GM18858 (cell line): ENCODE measurements around the gene DHRS12.

Source experiments
- ATAC-seq: cut with Tn5 transposase; IDR thresholded peaks from one replicate; pipeline ENCODE4 v1.9.1; 2021; ENCODE audit not compliant: unreplicated experiment

Gene DHRS12

DNA sequence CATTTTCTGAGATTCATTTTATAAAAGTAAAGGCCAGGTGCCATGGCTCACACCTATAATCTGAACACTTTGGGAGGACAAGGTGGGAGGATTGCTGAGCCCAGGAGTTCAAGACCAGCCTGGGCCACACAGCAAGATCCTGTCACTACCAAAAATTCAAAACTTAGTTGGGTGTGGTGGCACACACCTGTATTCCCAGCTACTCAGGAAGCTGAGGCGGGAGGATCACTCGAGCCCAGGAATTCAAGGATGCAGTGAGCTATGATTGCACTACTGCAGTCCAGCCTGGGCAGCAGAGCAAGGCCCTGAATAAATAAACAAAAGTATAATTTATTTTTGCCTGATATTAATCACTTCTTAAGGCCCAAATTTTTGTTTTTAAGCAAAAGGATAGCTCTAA, 40.5 kb downstream of the DHRS12 start:
- ATAC-seq: no peak

DNA sequence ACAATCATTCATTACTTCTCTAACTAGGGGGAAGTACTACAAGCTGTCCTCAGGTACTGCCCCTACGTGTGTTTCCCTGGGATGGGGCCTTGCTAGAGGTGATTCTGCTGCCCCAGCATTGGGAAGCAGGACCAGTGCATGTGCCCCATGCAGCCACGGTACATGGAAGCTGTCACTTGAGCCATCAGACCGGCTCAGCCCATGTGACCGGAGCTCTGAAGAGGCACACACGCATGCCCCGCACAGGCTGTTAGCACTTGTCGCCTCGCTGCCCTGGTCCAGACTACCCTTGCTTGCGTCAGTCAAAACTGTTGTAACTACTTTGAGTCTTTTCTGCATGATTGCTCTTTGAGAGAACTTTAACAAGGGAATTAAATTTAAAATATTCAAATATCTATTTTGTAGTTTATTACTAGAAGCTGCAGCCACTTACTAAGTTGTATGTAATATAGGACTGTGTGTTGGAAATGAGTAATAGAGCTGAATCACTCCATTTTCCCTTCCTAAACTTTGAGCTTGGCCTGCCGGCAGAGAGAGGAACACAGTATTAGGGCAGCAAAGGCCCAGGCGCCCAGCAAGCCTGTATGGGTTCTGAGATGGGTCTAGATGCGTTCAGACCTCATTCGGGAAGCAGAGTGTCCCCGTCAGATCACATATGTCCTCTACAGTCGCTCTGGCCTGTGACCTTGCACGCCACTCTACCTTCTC, 42.2 kb downstream of the DHRS12 start:
- no peak for ATAC-seq

DNA sequence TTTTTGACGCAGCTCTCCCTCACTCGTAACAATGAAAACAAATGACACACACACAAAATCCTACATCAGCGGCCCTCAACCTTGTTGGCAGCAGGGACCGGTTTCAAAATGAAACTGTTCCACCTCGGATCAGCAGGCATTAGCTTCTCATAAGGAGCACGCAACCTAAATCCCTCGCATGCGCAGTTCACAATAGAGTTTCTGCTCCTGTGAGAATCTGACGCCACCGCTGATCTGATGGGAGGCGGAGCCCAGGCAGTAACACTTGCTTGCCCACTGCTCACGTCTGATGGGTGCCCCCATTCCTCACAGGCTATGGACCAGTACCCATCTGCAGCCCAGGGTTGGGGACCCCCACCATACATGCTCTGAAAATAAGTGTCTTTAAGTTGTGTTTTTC, 43.4 kb downstream of the DHRS12 start:
- ATAC-seq: no peak

DNA sequence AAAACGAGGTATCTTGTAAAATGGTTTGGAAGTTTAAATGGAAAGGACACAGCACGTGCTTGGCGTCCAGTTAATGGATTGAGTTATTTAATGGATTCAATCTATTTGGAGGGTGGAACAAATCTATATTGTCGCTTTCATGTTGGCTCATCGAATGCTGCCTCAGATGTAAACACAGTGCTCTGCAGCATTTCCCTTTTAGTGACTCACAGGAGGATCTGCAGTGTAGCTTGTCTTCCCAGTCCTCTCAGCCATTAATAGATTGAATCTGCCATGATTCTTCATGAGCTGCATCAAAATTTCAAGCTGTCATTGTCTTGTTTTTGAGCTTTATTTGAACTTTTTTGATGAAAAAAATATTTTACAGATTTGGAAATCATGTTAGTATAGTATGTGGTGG, 44.7 kb downstream of the DHRS12 start:
- ATAC-seq: no peak

DNA sequence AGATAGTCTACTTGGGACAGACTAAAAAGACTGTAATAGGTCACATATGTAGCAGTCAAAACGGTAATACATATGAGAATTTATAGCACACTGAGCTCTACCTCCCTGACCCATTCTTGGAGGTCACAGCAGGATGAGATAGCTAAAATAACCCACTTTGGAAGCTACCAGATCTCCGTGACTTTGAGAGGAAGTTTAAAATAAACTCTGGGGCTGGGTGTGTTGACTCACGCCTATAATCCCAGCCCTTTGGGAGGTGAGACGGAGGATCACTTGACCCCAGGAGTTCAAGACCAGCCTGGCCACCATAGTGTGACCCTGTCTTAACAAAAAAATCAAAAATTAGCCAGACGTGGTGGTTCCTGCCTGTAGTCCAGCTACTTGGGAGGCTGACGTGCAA, 45.3 kb downstream of the DHRS12 start:
- no peak for ATAC-seq

- ATAC-seq: no peak
Measured at GRCh38 chr13:51756651-51757050, 47.3 kb downstream of the DHRS12 start.

GRCh38 chr13:51747438-51748434, 56.2 kb downstream of the DHRS12 start:
- no peak for ATAC-seq

GRCh38 chr13:51746802-51747201, 57.2 kb downstream of the DHRS12 start:
- no peak for ATAC-seq

DNA sequence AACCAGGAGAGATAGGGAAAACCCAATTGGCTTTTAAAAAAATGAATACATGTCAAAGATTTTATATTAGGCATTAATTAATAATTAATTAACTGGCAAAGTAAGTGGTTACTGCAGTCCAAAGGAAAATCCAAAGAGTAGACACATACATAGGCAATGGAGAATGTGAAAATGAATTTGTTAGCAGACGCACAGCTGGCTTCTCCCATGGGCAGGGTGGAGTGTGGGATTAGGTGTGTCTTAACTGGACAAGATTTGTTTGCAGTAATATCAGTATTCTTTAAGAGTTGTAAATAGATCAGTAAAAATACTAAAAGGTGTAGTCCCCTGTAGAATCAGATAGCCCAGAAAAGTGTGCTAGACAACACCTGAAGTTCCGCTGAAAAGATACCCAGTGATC, 58.7 kb downstream of the DHRS12 start:
- ATAC-seq: no peak

- no peak for ATAC-seq
Measured at GRCh38 chr13:51742611-51743010, 61.4 kb downstream of the DHRS12 start.

GRCh38 chr13:51742031-51742430, 61.9 kb downstream of the DHRS12 start:
- no peak for ATAC-seq

GRCh38 chr13:51740698-51741097, 63.3 kb downstream of the DHRS12 start:
- ATAC-seq: no peak

- ATAC-seq: no peak
Measured at GRCh38 chr13:51739027-51739764, 64.8 kb downstream of the DHRS12 start.

GRCh38 chr13:51738226-51738905, 65.6 kb downstream of the DHRS12 start:
- ATAC-seq: no peak

DNA sequence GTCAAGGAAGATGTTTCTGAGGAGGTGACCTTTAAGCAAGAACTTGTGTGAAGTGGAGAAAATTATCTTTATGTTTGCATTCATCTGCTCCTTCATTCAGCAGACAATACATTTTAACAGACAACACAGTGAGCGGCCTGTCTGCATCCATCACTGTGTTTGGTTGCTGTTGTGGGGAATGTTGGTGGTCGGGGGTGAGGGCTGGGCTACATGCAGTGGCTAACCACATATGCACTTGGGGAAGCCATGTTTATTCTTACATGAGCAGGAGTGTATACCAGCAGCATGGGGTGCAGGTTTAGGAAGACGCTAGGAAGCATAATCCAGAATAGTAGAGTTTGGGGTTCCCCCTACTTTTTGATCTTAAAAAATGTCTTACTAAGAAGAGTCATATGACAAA, 66.4 kb downstream of the DHRS12 start:
- ATAC-seq: no peak

- ATAC-seq: no peak
Measured at GRCh38 chr13:51734786-51735185, 69.2 kb downstream of the DHRS12 start.

GRCh38 chr13:51733374-51734298, 70.3 kb downstream of the DHRS12 start:
- no peak for ATAC-seq

- ATAC-seq: no peak
Measured at GRCh38 chr13:51731759-51732158, 72.2 kb downstream of the DHRS12 start.

DNA sequence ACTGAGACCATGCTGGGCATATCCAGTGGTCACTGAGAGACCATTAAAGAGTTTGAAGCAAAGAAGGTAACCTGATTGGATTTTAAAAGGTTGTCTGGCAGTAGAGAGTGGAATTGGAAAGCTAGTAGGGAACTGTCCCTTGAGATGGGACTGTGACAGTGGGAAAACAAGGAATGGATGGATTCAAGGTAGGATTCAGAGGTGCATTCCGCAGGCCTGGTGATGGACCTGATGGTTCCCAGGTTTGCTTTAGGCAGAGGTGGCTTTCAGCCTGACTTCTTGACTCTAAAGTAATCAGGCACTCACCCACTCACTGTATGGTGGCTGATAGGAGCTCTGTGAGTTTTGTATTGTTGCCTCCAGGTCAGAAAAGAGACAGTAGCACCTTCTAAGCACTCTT, 73.0 kb downstream of the DHRS12 start:
- ATAC-seq: no peak
